DMS 273 (cell line): ENCODE results near the gene GPR39.

Source experiments
- DNase-seq: peaks from one replicate; lab custom pipeline; 2025; ENCODE audit not compliant: unreplicated experiment; lab: John Stamatoyannopoulos, UW

Gene GPR39

GRCh38 chr2:132636346-132636745 lies 219.7 kb downstream of the GPR39 start:
- DNase-seq, result no peak

DNA sequence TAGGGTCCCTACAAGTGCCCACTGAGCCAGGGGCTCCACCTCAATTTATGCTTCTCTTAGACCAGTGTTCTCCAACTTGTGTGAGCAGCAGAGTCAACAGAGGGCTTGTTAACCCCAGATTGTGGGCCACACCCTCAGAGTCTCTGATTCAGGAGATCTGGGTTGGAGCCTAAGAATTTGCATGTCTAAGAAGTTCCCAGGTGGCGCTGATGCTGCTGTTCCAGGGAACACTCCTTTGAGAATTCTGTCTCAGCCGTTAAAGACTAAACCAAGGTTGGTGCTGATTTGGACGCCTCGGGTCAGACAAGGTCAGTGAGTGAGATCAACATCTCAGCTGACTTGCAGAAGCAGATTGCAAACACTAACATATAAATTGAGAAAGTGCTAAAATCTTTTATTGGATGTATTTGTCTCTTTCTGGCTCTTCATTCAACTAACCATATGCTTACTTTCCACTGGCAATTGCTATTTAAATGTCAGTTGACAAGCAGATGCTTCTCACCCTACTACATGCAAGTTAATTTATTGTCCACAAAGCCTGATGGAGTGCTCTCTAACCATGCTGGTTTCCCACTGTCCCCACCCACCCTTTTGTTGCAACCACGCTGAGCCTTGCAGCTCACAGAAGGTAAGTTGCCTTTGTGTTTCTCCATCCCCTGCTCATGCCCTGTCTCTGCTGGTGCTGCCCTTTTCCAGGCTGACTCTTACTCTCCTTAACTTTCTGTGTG lies 221.9 kb downstream of the GPR39 start:
- peak; percentile 17 for DNase-seq

DNA sequence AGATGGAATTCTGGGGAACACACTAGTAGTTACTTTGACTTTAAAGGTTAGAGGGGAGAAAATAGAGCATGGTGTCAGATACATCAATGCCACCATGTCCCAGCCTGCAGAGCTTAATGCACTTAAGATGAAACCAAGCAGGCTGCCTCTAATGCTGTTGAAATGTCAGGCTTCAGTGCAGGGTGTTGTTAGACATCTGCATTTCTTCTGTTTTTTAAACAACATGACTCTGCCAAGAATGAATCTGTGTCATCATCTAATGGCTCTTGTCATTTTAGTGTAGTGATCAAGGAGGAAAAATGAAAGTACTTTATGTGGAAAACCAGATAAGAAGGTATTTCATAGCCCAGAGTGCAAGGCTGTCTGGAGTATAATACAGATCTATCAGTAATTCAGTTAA lies 223.5 kb downstream of the GPR39 start:
- no peak for DNase-seq

DNA sequence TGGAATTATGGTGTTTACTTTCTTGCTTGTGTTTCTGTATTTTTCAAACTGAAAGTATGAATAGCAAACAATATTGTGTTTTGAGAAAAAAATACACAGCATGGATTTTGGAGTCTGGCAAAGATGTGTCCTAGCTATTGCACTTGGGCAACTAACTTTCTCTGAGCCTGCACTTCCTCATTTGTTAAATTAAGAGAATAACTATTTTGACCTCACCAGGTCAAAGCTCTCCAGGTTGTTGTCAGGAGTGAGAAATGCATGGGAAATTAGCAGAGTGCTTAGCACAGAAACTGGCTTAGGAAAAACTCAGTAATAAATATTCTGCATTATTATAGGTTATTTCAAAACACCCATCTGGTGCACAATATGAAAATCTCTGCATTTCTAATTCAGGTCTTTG lies 225.2 kb downstream of the GPR39 start:
- no peak for DNase-seq

DNA sequence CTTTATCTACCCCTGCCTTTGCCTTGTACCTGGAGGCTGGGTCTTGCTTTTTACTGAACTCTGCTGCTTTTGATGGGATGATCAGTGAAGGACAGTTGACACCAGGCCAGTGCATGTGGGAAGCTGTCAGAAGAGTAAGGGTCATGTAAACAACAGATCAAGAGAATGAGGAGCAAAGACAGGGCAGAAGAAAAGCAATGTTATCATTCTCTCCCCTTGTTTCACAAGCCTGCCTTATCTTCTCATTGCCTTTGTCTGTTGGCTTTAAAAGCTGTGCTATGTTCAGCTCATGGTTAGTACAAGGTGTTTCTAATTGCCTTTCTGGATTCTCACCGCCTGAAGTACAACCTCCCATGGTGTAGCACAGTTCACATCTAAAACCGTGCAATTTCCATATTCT lies 225.8 kb downstream of the GPR39 start:
- no peak for DNase-seq

- no peak for DNase-seq
Observed at GRCh38 chr2:132645176-132645575, 228.6 kb downstream of the GPR39 start.

DNA sequence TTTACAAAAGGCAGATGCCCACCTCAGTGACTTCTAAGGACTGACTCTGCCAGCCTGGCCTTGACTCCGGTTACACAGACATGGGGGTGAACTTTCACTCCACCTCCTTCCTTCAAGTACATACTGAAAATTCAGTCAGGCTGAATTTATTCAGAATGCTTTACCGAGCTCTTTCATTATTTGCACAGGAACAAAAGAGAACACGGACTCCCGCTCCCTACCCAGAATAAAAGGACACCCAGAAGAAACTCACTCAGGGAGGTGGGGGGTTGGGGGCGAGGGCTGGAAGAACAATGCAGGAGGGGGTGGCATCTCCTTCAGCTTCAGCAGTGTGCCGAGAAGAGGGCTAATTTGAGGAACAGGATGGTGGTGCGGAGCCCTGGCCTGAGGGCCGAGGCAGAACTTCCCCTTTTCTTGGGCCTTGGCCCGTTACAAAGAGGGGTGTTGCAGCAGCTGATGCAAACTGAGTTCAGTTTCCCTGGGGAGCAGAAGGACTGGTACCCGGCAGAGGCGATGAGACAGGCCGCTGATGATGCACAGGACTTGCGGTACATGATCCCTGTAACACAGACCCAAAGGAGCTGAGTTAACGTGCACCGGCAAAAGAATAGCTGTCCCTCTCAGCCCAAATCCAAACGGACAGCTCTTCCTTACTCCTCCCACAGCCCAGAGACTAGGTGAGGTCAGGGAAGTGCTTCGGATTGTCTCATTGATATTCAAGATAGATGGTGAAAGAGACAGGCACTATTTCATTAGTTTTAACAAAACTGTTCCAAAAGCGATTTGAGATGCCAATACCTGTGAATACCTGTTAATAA lies 229.3 kb downstream of the GPR39 start:
- DNase-seq, result no peak

- no peak for DNase-seq
Observed at GRCh38 chr2:132646540-132647108, 230.0 kb downstream of the GPR39 start.

DNA sequence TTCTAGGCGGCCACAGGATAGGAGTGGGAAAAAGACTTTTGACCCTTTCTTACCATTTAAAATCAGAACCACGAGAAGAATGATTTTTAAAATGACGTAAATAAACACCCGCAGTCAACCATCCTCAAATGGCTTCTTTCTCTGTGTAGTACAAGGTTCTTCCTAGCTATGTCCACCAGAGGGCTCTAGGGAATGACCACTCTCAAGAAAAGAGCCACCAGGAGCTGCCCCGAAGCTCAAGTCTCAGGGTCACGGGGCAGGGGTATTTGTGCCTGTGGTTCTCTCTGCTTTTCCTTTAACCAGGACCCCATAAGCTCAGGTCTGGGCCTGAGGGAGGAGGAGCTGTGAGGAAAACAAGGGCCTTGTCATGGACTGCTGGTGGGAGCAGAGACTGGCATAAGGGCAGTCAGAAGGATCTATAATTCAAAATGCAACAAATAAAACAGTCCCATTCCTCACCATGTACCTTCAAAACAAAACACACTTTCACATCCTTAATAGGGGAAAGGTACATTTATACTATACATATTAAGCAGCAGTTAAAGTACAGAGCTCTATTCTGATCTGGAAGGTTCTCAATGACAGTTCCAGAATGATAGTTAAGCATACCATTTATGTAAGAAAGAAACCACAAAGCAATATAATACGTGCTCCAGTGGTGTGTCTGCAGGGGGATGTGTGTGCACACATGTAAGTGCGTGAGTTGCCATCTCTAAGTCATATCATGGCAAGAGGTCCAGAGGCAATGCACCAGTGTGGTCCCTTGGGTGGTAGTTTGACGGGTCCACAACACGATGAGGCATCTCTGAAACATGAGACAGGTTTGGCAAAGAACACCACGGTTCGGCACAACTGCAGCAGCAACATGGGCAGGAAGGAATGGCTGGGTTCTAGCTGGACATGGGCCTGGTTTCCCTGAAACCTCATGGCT lies 234.8 kb downstream of the GPR39 start:
- DNase-seq, result peak; percentile 69

DNA sequence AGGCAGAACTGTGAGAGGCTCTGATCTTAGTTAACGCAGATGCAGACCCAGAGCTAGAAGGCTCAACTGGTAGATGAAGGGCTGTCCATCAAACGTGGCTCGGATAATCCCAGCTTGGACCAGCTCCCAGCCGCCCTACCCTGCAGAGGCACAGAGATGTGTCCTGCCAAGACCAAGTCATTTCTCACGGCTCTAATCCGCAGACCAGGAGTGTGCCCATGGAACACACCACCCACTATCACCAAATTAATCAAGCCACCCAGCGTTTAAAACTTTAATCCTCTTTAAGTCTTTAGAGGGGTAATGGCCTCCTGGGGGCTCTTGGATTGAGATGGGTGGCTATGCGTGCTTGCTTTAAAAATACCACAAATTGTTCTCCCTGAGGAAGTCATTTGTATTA lies 235.9 kb downstream of the GPR39 start:
- no peak for DNase-seq

GRCh38 chr2:132654335-132654734 lies 237.7 kb downstream of the GPR39 start:
- no peak for DNase-seq

DNA sequence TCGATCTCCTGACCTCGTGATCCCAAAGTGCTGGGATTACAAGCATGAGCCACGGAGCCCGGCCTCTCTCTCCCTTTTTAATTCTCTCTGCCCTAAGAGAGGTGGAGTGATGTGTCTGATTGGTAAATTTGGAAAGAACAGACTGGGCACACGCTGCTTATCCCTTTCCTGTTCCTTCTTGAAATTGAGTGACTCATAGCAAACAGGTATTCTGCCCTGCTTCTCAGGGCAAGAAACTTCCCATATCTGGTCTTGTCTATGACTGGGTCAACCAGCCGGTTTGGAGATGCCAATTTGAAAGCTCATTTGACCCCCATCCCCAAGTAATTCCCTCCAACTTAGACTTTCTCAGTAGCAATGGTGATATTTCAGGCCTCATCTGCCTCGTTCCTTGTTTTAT lies 238.4 kb downstream of the GPR39 start:
- no peak for DNase-seq

DNA sequence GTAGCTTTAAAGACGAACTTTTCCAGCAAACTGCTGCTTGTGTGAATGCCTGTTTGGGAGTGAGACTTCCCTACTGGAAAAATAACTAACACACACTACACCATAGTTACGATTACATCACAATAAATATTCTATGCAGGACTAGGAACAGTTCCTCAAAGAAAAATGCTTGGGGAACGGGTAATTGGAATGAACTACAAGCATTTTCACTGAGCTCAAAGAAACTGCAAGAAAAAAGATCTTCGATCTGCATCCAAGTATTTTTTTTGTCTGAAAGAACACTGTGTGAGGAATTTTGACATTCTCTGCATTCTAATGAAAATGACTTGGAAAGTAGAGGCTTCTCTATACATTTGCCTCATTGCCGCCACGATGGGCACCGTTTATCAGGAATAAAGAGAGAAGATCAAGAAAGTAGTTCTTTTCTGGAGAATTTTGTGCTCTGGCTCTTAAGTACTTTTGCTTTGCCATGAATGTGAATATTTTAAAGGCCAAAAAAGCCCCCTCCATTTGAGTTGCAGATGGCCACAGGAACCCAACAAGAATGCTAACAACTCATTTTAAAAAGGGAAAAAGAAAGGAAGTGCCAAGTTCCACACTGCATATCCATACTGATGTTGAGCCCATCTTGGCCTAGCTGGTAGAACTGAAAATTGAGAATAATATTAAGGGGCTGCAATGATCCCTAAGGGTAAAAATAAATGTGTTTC lies 239.8 kb downstream of the GPR39 start:
- no peak for DNase-seq

- no peak for DNase-seq
Observed at GRCh38 chr2:132659331-132659730, 242.7 kb downstream of the GPR39 start.

GRCh38 chr2:132662732-132663131 lies 246.1 kb downstream of the GPR39 start:
- DNase-seq, result no peak

- no peak for DNase-seq
Observed at GRCh38 chr2:132664096-132664495, 247.5 kb downstream of the GPR39 start.

DNA sequence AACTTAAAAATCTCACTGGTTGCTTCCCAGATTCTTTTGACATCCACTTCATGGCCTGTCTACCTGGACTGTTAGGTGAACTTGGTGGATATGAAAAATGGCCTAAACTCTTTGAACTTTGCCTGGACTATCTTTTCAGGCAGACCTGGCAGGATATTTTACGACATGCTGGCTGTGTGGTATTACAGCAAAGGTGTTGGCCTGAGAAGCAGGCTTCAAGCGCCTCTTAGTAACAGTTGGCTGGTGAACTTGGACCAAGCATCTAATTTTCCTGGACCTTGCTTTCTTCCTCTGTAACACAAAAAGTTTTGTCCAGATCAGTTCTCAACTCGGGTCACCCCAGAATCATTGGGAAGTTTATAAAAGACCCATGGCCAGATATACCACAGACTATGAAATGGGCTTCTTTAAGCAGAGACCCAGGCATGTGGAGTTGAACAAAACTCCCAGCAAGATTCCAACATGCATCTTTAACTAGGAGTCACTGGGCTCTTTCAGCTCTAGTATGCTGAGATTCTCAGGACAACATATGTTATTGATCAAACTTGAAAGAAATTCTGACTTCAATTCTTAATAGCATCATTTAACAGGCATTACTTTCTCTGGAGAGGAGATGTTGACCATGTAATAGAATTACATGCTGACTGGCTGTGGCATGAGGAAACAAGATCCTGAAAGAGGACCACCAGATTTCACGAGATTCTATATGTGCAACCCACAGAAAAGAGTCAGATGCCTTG lies 249.0 kb downstream of the GPR39 start:
- DNase-seq, result no peak

- DNase-seq, result no peak
Observed at GRCh38 chr2:132667706-132668105, 251.1 kb downstream of the GPR39 start.

- peak; percentile 69 for DNase-seq
Observed at GRCh38 chr2:132668189-132668823, 251.7 kb downstream of the GPR39 start.
